DMS153 treated with DMSO at 0.1 percent for 48 hours (cell line): ENCODE measurements around the gene CPA2.
"Not testable (repeated sequence)": the region's sequence is repeated elsewhere in the genome, so short reads cannot be mapped to it uniquely, and the experiment has no call there.

Experiments
- DNase-seq: peaks from one replicate; lab custom pipeline; 2025; ENCODE audit not compliant: unreplicated experiment; lab: John Stamatoyannopoulos, UW

The CPA2 gene

DNA sequence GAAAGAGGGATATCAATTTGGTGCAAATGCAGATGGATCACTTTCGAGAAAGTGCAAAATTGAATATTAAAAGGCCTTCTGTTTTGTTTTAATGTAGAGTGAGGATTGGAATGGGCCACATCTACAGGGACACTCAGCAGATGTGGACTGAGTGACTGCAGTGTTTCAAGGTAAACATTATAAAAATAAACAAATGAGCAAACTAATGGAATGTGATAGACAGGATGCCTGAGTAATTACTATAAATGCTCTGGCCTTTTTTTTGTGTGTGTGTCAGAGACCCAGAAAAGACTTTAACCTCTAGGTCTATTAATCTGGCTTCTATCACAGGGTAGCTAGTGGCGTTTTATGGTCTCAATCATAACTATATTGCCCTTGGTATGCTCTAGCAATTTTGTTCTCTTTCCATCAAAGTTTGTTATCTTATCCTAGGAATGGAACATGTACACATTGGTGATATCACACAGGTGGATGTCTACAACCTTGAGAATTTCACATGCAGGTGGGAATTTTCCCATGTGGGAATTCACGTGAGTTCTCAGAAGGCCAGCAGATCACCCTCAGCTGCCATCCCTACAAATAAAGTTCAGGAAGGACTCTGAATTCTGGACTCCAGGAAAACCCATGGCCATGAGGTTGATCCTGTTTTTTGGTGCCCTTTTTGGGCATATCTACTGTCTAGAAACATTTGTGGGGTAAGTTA lies at the start of gene CPA2:
Gene CPA2 (plus strand): TSS at position 606 of the 703 bp plus-strand sequence. CDS start 19 bp downstream, at position 625.
- DNase-seq = no peak

DNA sequence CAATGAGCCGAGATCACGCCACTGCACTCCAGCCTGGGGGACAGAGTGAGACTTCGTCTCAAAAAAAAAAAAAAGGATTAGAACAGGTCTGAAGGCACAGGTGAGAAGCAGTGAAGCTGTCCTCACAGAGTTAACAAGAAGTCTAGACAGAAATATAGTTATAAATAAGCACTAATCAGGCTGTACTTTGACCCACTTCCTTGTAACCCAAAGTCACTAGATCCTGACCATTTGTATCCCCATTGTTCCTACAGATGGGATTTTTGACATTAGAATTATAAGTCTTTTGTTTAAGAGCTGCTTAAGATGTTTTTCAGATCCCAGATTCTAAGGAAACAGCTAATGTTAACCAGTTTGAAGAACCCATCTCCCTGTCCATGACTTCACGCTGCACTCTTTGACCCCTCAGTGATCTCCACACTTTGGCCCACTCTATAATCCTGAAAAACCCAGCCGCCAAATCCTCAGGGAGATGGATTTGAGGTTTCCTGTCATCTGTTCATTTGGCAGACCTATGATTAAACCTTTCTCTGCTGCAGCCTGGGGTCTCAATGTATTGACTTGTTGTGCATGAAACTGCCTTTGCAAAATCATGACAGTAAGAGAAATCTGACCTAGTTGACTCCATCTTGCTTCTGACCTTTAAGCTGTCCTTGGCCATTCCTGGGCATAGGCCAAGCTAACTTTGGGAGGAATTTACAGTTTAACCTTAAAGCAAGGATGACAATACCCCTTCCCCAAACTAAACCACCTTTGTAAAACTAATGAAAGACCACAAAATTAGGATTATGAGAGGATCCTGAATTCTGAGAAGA lies 47.6 kb upstream of the CPA2 start:
- DNase-seq = no peak

DNA sequence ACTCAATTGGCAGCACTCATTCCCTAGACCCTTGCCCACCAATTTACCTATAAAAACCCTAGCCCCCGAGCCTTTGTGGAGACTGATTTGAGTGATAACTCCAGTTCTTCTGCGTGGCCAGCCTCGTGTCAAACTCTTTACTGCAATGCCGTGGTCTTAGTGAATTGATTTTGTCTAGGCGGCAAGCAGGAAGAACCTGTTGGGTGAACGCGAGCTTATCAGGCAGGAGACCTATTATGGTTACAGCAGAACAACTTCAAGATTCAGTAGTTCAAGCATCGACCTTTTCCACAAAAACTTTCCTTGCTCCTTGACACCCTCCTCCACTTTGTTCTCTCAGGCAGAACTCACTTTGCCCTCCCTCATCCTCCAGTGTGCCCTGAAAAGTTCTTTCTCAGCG lies 46.8 kb upstream of the CPA2 start:
- no peak for DNase-seq

DNA sequence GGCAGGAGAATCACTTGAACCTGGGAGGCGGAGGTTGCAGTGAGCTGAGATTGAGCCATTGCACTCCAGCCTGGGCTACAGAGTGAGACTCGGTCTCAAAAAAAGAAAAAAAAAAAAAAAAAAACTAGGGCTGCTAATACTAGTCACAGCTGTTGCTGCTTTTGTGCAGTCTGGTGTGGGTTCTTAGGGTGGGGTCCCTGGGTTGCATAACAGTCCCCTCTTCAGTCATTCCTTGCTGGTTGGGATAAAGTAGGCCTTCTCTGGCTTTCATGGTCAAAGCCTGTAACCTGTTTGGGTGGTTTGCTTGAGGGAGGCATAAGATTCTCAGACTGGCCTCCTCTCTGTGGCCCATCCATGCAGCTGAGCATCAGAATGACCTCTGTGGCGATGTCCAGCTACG lies 44.9 kb upstream of the CPA2 start:
- no peak for DNase-seq

DNA sequence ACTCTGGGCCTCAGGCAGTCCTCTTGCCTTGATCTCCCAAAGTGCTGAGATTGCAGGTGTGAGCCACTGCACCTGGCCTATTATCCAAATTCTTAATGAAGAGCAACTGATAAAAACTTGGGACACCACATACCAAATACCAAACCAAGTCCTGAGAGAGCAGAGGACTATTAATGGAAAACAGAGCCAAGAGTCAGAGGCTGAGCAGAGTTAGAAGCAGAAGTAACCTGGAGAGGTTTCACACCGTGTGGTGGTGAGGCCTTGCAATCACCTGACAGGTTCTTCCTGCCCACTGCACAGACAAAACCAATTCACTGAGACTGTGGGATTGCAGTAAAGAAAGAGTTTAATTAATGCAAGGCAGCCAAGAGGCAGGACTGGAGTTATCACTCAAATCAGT lies 43.0 kb upstream of the CPA2 start:
- DNase-seq = no peak

DNA sequence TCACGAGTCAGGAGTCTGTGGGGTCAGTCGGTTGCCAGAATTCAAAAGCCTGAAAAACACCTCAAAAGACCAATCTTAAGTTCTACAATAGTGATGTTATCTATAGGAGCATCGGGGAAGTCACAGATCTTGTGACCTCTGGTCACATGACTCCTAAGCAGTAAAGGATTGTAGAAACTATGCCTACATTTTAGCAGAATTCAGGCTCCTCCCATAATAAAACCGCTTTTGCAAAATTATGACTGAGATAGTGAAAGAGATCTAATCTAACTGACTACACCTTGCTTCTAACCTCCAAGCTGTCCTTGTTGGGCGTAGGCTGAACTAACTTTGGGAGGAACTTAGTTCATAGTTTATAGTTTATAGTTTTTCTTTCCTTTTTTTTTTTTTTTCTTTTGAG lies 42.5 kb upstream of the CPA2 start:
- DNase-seq = no peak

DNA sequence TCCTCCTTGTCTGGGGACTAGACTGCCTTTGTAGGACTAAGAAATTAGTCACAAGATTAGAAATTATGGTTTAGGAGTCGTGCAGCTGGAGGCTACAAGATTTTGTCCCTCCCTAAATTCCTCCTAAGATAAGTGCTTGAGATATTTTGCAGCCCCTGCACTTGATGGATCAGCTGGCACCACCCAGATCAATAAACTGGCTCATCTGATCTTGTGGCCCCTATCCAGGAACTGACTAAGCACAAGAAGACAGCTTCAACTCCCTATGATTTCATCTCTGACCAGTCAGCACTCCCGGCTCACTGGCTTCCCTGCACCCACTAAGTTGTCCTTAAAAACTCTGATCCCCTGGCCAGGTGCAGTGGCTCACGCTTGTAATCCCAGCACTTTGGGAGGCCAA lies 41.7 kb upstream of the CPA2 start:
- DNase-seq = not testable (repeated sequence)

DNA sequence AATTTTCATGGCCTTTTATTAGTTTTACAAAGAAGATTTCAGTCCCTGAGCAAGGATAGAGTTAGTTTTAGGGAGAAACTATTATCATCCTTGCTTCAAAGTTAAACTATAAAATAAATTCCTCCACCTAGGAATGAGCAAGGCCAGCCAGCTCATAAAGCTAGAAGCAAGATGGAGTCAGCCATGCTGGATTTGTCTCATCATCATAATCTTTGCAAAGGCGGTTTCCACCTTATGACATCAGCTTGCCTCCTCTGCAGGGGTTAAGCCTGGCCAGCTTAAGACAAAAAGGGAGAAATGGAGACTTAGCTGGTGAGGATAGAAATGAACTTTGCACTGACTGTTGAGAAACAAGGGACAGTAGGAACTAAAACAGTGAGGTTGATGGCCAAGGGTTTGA lies 40.3 kb upstream of the CPA2 start:
- DNase-seq = no peak

DNA sequence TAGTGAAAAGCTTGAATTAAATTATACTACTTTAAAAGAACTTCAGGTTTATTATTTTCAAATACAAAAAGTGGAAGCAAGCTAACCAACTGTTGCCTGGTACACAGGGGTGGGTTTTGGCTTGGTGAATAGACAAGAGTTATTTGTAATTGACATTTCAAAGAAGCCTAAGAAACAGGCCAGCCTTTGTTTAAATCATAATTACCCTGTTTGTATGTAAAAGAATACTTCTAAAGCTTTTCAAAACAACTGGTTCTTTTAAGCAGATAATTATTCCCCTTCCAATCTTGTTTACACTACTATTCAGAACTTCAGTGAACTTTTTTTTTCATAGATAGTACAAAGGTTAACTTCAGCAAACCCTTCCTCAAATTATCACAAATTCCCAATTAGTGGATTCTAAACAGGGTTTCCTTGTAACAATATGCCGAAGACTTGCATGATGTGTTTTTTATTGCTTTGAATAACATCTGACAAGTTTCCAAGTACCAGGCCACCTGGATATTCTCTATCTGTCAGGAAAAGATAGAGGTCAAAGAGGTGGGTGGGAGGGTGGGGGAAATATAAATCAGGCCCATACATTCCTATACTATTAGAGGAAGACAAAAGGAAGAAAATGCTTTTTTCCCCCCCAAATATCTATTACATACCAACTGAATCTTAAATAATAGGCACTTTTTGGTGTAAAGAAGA lies 38.6 kb upstream of the CPA2 start:
- DNase-seq = no peak

DNA sequence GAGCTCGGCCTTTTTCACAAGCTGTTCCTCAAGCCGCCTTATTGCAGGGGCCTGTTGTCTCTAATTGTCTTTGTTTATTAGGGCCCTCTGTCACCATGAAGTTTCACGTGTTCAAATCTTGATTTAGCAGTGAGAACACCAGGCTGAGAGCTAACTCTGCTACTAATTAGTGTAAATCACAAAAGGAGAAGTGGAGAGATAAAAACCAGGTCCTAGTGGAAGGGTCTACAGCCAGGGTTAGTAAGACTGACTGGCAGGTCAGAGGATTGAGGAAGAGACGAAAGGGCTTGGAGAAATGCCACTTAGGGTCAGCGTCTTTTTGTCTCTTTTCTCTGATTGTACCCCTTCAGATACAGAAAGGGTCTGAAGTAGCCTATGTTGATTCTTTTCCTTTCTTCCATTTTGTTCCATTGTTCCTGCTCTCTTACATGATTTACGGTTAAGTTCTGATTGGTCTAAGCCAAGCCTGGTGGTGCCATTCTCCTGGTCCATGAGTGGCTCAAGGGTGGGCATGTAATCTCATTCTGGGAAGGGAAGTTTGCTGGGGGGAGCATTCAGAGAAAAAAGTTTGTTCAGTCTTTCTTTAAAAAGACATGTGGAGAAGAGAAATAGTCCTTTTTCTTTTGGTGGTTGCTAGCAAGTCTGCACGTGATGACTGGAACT lies 37.7 kb upstream of the CPA2 start:
- no peak for DNase-seq

DNA sequence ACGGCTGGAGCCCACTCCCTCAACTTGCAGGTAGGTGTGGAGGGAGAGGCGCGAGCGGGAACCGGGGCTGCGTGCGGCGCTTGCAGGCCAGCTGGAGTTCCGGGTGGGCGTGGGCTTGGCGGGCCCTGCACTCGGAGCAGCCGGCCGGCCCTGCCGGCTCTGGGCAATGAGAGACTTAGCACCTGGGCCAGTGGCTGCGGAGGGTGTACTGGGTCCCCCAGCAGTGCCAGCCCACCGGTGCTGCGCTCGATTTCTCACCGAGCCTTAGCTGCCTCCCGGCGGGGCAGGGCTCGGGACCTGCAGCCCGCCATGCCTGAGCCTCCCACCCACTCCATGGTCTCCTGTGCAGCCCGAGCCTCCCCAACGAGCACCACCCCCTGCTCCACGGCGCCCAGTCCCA lies 36.7 kb upstream of the CPA2 start:
- DNase-seq = not testable (repeated sequence)

DNA sequence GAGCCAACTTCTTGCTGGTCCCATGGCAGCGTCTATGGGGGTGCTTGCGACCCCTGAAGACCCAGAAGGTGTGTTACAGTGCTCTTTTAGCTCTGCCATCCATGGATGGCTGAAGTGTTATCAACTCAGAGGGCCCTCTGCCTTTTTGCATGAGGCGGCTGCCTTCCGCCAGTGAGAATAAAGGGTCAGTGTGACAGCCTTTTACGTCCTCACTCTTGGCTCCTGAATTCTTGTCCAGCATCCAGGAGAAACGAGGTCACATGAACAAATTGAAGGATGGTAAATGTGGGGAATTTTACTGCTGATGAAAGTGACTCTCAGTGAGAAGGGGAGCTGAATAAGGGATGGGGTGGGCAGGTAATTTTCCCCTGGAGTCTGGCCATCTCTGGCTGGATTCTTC lies 34.9 kb upstream of the CPA2 start:
- no peak for DNase-seq

DNA sequence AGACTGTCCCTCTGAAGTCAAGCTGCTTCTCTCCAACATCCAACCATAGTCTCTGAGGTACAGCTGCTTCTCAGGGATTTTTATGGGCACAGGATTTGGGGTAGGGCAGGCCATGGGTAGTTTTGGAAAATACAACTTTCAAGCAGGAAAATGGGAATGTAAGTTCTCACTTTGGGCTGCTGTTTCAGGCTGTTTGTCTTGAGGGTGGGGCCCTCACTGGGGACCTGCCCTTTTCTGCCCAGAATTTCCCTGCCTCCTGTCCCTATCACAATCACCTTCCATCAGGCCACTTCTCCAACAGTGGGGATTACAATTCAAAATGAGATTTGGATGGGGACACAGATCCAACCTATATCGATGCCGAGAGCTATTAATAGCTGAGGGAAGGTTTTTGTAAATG lies 34.5 kb upstream of the CPA2 start:
- no peak for DNase-seq

DNA sequence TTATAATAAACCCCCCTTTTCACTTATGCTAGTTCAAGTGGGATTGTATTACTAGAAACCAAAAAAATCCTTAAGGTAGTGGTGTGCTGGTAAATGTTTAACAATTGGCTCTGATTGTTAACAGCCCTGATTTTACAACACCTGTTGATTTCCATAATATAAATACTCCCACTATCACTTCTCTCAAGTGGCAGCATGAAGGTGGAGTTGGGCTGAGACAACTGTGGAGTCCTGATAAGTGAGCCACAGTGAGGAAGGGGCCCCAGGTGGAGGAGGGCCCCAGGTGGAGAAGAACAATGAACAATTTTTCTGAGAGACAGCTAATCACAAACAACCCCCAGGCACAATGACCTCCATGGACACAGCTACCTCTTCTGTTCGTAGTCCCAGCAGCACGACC lies 32.6 kb upstream of the CPA2 start:
- DNase-seq = no peak

DNA sequence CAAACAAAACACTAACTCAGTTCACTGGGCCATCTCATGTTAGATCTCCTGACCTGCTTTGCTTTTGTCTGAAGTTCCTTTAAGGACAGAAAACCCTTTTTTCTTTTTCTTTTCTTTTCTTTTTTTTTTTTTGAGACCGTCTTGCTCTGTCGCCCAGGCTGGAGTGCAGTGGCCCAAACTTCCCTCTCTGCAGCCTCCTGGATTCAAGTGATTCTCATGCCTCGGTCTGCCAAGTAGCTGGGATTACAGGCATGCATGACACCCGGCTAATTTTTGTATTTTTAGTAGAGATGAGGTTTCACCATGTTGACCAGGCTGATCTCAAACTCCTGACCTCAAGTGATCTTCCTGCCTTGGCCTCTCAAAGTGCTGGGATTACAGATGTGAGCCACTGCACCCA lies 30.3 kb upstream of the CPA2 start:
- not testable (repeated sequence) for DNase-seq

DNA sequence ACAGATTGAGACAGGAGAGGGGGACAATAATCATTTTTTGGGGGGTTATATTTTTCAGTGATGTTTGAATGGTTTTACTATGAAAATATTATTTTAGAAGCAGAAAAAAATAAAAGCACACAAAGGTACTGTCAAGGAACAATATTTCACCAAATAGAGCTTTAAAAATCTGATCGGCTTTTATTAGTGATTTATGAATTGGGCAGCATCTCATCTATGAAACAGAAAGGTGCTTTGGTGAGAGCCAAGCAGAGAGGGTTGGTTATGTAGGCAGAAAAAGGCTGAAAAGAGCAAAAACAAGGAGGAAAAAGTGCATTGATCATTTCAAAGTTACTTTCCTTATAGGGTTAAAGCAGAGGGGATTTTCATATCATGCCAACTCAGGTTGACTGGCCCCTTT lies 26.4 kb upstream of the CPA2 start:
- no peak for DNase-seq

DNA sequence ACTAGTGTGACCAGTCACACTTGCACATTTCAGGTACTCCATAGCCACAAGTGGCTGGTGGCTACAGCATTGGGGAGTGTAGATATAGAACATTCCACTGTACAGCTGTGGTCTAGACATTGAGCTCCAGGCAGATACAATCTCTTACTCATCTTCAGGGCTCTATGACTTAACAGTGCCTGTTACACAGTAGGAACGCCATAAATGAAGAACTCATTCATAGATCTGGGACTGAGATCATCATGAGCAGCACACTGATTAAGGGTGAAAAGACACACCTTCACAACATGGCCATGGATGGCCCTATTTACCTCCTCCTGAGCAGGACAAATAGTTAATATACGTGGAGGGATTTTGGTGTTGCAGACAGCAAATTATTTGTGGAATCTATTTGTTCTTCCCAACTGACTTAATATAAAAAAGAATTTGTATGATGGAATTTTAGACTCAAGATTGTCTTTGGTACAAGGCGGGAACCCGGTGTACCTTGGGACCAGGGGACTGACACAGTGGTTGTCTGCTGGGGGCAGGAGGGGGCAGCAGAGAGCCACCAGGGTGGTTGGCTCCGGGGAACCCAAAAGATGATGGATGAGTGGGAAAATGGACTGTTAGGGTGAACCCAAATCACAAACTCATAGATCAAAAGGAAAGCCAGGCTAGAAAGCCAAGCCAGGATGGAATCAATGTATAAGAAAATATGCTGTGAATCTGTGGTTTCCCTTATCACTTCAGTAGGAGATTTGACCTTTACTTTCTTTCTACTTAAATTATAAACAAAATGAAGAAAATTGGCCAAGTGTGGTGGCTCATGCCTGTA lies 24.3 kb upstream of the CPA2 start:
- peak; percentile 50 for DNase-seq

DNA sequence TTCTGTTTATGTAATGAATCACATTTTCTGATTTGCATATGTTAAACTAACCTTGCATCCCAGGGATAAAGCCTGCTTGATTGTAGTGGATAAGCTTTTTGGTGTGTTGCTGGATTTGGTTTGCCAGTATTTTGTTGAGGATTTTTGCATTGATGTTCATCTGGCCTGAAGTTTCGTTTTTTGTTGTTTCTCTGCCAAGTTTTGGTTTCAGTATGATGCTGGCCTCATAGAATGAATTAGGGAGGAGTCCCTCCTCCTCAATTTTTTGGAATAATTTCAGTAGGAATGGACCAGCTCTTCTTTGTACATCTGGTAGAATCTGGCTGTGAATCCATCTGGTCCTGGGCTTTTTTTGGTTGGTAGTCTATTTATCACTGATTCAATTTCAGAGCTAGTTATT lies 23.2 kb upstream of the CPA2 start:
- not testable (repeated sequence) for DNase-seq

DNA sequence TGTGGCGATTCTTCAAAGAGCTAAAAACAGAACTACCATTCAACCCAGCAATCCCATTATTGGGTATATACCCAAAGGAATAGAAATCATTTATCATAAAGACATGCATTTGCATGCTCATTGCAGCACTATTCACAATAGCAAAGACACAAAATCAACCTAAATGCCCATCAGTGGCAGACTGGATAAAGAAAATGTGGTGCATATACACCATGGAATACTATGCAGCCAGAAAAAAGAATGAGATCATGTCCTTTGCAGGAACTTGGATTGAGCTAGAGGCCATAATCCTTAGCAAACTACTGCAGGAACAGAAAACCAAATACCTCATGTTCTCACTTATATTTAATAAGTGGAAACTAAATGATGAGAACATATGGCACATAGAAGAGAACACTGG lies 20.2 kb upstream of the CPA2 start:
- DNase-seq = not testable (repeated sequence)

DNA sequence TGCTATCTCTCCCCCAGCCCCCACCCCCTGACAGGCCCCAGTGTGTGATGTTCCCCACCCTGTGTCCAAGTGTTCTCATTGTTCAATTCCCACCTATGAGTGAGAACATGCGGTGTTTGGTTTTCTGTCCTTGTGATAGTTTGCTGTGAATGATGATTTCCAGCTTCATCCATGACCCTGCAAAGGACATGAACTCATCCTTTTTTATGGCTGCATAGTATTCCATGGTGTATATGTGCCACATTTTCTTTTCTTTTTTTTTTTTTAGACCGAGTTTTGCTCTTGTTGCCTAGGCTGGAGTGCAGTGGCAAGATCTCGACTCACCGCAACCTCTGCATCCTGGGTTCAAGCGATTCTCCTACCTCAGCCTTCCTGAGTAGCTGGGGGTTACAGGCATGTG lies 17.8 kb upstream of the CPA2 start:
- not testable (repeated sequence) for DNase-seq

DNA sequence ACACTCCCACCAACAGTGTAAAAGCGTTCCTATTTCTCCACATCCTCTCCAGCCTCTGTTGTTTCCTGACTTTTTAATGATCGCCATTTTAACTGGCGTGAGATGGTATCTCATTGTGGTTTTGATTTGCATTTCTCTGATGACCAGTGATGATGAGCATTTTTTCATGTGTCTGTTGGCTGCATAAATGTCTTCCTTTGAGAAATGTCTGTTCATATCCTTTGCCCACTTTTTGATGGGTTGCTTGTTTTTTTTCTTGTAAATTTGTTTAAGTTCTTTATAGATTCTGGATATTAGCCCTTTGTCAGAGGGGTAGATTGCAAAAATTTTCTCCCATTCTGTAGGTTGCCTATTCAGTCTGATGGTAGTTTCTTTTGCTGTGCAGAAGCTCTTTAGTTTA lies 17.0 kb upstream of the CPA2 start:
- DNase-seq = not testable (repeated sequence)
